ENCODE results near the gene PPM1L.

PPM1L gene

DNA sequence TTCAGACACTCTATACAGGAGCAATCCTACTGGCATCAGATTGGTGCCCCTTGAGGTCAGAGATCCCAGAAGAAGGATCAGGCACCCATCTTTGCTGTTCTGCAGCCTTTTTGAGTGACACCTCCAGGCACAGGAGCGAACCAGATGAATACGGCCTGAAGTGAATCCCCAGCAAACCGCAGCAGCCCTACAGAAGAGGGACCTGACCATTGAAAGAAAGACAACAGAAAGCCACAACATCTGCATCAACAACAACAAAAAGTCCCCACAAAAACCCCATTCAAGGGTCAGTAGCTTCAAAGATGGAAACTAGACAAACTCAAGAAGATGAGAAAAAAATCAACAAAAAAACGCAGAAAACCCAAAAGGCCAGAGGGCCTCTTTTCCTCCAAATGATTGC, 130.4 kb downstream of the PPM1L start:
- Histone ChIP-seq H3K4me1 (ENCODE audit: control insufficient read depth, insufficient read depth, low read length) (peaks cover 19% of the 10 kb centered on the region), H3K27ac (ENCODE audit: low read depth, low read length) (no peak overlapping the region), H3K9ac (ENCODE audit: low read length) (peak overlapping the region; percentile 46), H3K4me3 (ENCODE audit: low read depth, low read length) (peak overlapping the region; percentile 9; the same call in 1 of the 2 replicates), H3K27me3 (ENCODE audit: control insufficient read depth, insufficient read depth, low read length) (no peaks in the 10 kb centered on the region), H3K9me3 (ENCODE audit: control insufficient read depth, insufficient read depth, low read depth, low read length) (no peaks in the 10 kb centered on the region), H3K36me3 (ENCODE audit: control insufficient read depth, insufficient read depth, low read length) (no peaks in the 10 kb centered on the region)

DNA sequence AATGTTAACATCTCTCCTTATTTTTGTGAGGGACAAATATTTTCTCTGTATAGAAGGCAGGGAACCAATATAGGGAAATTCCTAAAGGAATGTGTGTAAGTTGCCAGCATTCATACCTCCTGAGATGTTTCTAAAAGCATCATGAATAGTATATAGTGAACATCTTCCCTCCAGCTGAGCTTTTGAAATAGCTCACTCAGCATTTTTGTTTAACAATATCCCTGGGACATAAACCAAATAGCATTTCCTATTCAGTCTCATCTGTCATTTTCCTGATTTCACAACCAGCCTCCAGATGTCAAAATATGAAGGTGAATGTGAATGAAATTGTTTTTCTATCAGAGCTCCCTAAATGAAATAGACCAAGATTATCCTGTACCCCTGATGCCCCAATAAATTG, 137.2 kb downstream of the PPM1L start:
- Histone ChIP-seq H3K36me3 (ENCODE audit: control insufficient read depth, insufficient read depth, low read length) (no peaks in the 10 kb centered on the region), H3K27me3 (ENCODE audit: control insufficient read depth, insufficient read depth, low read length) (no peaks in the 10 kb centered on the region), H3K9ac (ENCODE audit: low read length) (no peak overlapping the region), H3K4me1 (ENCODE audit: control insufficient read depth, insufficient read depth, low read length) (peaks cover 5% of the 10 kb centered on the region; the same call in 1 of the 2 replicates), H3K9me3 (ENCODE audit: control insufficient read depth, insufficient read depth, low read depth, low read length) (no peaks in the 10 kb centered on the region), H3K27ac (ENCODE audit: low read depth, low read length) (no peak overlapping the region), H3K4me3 (ENCODE audit: low read depth, low read length) (no peak overlapping the region)

DNA sequence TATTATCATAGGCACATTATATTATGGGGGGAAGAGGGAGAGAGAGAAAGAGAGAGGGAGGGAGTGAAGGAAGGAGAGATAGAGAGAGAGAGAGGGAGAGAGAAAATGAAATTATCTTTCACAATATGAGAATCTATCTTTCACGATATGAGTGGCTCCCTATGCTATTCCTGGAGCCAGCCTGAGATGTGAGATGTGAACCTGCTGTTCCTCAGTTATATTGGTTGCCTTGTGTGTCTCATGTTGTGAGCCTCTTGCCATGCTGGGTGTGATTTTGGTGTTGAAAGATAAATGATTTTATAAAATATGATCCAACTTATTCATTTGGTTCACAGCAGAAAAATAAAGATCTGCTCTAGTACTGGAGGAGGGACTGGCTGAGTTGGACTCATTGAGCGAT, 148.7 kb downstream of the PPM1L start:
- Histone ChIP-seq H3K4me3 (ENCODE audit: low read depth, low read length) (no peak overlapping the region), H3K9me3 (ENCODE audit: control insufficient read depth, insufficient read depth, low read depth, low read length) (no peaks in the 10 kb centered on the region), H3K36me3 (ENCODE audit: control insufficient read depth, insufficient read depth, low read length) (no peaks in the 10 kb centered on the region), H3K27ac (ENCODE audit: low read depth, low read length) (no peak overlapping the region), H3K4me1 (ENCODE audit: control insufficient read depth, insufficient read depth, low read length) (0 out of 2 replicates have a peak, but pooled peaks cover 5% of the 10 kb centered on the region), H3K27me3 (ENCODE audit: control insufficient read depth, insufficient read depth, low read length) (no peaks in the 10 kb centered on the region), H3K9ac (ENCODE audit: low read length) (no peak overlapping the region)

DNA sequence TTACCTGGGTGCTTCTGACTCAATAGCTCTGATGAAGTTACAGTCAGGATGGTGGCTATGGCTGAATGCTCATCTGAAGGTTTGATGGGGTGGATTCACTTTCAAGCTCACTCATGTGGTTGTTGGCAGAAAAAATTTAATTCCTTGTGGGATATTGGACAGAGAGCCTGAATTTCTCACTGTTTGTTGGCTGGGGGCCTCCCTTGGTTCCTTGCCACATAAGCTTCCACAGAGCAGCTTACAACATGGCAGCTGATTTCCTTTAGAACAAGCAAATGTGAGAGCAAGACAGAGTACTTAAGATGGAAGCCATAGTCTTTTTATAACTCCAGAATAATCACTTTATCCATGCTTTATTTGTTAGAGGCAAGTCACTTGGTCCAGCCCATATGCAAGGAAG, 150.6 kb downstream of the PPM1L start:
- no peaks in the 10 kb centered on the region for H3K36me3 ChIP-seq (ENCODE audit: control insufficient read depth, insufficient read depth, low read length)
- no peak overlapping the region for H3K4me3 ChIP-seq (ENCODE audit: low read depth, low read length)
- H3K9me3 ChIP-seq (ENCODE audit: control insufficient read depth, insufficient read depth, low read depth, low read length): no peaks in the 10 kb centered on the region
- H3K4me1 ChIP-seq (ENCODE audit: control insufficient read depth, insufficient read depth, low read length): no peaks in the 10 kb centered on the region
- no peak overlapping the region for H3K27ac ChIP-seq (ENCODE audit: low read depth, low read length)
- H3K9ac ChIP-seq (ENCODE audit: low read length): no peak overlapping the region
- no peaks in the 10 kb centered on the region for H3K27me3 ChIP-seq (ENCODE audit: control insufficient read depth, insufficient read depth, low read length)

DNA sequence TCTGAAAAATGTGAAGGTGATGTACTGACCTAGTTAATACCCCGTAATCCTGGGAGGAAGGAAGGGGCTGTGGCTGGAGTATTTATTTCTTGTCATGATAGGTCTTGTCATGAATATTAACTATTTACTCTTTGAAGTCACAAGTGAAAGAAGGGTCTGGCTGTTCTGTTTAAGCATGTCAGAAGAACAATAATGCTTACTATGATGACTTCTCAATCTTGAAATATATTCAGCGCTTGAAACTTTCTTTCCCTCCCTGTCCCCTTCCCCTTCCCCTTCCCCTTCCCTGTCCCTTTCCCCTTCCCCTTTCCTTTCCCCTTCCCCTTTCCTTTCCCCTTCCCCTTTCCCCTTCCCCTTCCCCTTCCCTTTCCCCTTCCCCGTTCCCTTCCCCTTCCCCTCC, 153.9 kb downstream of the PPM1L start:
- H3K4me3 ChIP-seq (ENCODE audit: low read depth, low read length): no peak overlapping the region
- no peak overlapping the region for H3K27ac ChIP-seq (ENCODE audit: low read depth, low read length)
- H3K4me1 ChIP-seq (ENCODE audit: control insufficient read depth, insufficient read depth, low read length): no peaks in the 10 kb centered on the region
- no peaks in the 10 kb centered on the region for H3K9me3 ChIP-seq (ENCODE audit: control insufficient read depth, insufficient read depth, low read depth, low read length)
- no peaks in the 10 kb centered on the region for H3K36me3 ChIP-seq (ENCODE audit: control insufficient read depth, insufficient read depth, low read length)
- H3K27me3 ChIP-seq (ENCODE audit: control insufficient read depth, insufficient read depth, low read length): no peaks in the 10 kb centered on the region
- H3K9ac ChIP-seq (ENCODE audit: low read length): no peak overlapping the region

DNA sequence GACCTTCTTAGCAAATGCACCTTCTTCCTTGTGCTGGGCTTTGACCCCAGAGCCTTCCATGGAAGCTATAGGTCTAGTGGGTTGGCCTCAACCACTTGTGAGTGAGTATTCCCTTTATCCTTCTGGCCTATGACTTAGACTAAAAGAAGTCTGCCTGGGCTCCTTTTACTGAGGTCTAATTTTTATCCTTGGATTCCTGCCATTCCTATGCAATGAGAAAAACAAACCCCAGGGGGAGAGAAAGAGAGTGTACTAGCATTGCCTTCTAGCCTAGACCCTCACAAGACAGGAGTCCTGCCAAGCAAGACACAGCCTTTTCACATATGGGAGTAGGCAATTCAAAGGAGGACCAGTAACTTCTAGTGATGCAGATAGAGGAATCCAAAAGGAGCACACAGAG, 155.4 kb downstream of the PPM1L start:
- no peak overlapping the region for H3K27ac ChIP-seq (ENCODE audit: low read depth, low read length)
- no peaks in the 10 kb centered on the region for H3K4me1 ChIP-seq (ENCODE audit: control insufficient read depth, insufficient read depth, low read length)
- no peaks in the 10 kb centered on the region for H3K9me3 ChIP-seq (ENCODE audit: control insufficient read depth, insufficient read depth, low read depth, low read length)
- no peak overlapping the region for H3K4me3 ChIP-seq (ENCODE audit: low read depth, low read length)
- H3K36me3 ChIP-seq (ENCODE audit: control insufficient read depth, insufficient read depth, low read length): no peaks in the 10 kb centered on the region
- H3K27me3 ChIP-seq (ENCODE audit: control insufficient read depth, insufficient read depth, low read length): no peaks in the 10 kb centered on the region
- no peak overlapping the region for H3K9ac ChIP-seq (ENCODE audit: low read length)

DNA sequence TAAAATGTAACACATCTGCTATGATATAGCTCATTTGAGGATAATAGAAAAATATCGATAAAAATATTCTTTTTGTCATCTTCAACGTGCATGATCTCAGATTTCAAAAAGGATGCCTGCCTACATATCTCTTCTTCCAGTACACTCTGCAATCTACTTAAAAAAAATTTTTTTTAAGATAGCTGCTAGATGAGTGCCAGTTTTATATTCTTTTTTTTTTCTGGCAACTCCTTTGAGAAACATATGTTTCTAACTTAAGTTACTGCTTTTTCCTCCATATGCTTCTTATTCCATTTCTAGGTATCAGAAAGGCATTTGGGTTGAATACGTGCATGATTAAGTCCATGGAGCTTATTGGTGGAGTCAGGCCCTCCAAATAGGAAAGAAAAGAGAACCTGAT, 160.4 kb downstream of the PPM1L start:
- no peaks in the 10 kb centered on the region for H3K4me1 ChIP-seq (ENCODE audit: control insufficient read depth, insufficient read depth, low read length)
- no peaks in the 10 kb centered on the region for H3K36me3 ChIP-seq (ENCODE audit: control insufficient read depth, insufficient read depth, low read length)
- H3K9ac ChIP-seq (ENCODE audit: low read length): no peak overlapping the region
- H3K27ac ChIP-seq (ENCODE audit: low read depth, low read length): no peak overlapping the region
- no peaks in the 10 kb centered on the region for H3K9me3 ChIP-seq (ENCODE audit: control insufficient read depth, insufficient read depth, low read depth, low read length)
- H3K4me3 ChIP-seq (ENCODE audit: low read depth, low read length): no peak overlapping the region
- no peaks in the 10 kb centered on the region for H3K27me3 ChIP-seq (ENCODE audit: control insufficient read depth, insufficient read depth, low read length)

DNA sequence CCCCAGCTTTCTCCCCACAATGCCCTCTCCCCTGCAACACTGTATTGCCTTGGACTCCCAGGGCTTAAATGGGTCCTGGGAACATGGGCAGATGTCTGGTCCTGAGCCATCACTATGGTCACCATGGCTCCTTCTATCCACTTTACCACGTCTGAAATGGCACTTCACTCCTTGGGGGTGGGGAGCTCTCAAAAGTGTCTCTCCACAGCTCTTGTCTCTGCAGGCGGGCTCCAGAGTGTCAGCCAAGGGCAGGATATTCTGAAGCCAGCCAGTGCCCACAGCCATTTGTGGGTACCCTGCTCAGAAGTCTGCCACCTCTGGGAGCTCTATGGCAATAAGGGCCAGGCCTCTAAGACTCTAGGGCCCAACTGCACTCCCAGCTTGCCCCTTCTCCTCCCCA, 163.9 kb downstream of the PPM1L start:
- H3K9me3 ChIP-seq (ENCODE audit: control insufficient read depth, insufficient read depth, low read depth, low read length): no peaks in the 10 kb centered on the region
- no peaks in the 10 kb centered on the region for H3K36me3 ChIP-seq (ENCODE audit: control insufficient read depth, insufficient read depth, low read length)
- no peak overlapping the region for H3K4me3 ChIP-seq (ENCODE audit: low read depth, low read length)
- H3K4me1 ChIP-seq (ENCODE audit: control insufficient read depth, insufficient read depth, low read length): no peaks in the 10 kb centered on the region
- H3K27me3 ChIP-seq (ENCODE audit: control insufficient read depth, insufficient read depth, low read length): no peaks in the 10 kb centered on the region
- H3K27ac ChIP-seq (ENCODE audit: low read depth, low read length): no peak overlapping the region
- H3K9ac ChIP-seq (ENCODE audit: low read length): no peak overlapping the region

DNA sequence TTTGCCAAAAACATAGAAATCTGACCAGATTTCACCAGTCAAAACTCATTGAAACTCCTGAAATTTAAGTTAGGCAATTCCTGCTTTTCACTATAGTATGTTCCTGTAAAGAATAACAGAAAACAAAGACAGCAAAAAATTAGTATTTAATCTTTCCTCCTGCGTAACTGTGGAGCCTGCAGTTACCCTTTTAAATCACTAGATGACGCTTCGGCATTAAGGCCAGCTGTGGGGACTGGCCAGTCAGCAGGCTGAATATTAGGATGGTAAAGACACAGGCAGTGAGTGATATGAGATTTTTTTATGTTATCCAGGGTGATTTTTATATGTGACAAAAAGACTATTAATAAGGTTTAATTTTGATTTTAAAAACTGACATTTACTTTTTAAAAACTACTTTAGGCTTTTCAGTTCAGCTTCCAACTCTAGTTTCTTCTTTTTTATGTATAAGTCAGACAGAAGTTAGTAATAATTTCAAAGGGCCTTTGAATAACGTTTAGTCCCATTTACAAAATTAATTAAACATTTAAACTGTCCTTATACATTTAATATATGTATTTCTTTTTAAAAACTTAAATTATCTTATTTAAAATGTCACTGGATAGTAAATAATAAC, 165.1 kb downstream of the PPM1L start:
- no peaks in the 10 kb centered on the region for H3K9me3 ChIP-seq (ENCODE audit: control insufficient read depth, insufficient read depth, low read depth, low read length)
- H3K9ac ChIP-seq (ENCODE audit: low read length): no peak overlapping the region
- no peaks in the 10 kb centered on the region for H3K36me3 ChIP-seq (ENCODE audit: control insufficient read depth, insufficient read depth, low read length)
- H3K4me3 ChIP-seq (ENCODE audit: low read depth, low read length): no peak overlapping the region
- H3K27ac ChIP-seq (ENCODE audit: low read depth, low read length): no peak overlapping the region
- no peaks in the 10 kb centered on the region for H3K4me1 ChIP-seq (ENCODE audit: control insufficient read depth, insufficient read depth, low read length)
- H3K27me3 ChIP-seq (ENCODE audit: control insufficient read depth, insufficient read depth, low read length): no peaks in the 10 kb centered on the region

DNA sequence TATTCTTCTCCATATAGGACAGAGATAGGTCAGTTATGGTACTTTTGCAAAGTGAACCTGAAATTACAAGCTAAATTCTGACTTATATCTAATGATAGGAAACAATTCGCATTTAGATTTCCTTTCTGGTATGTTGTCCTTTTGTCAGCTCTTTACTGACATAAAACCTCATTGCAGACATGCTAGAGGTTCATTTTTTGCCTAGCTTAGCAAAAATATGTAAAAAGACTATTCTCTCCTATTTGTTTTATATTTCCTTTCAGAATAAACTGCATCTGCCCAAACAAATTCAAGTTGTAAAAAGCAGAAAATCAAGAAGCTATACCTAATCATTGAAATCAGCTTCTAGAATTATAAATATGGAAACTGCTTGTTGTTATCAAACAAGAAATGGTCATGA, 168.7 kb downstream of the PPM1L start:
- no peak overlapping the region for H3K4me3 ChIP-seq (ENCODE audit: low read depth, low read length)
- H3K9ac ChIP-seq (ENCODE audit: low read length): no peak overlapping the region
- H3K36me3 ChIP-seq (ENCODE audit: control insufficient read depth, insufficient read depth, low read length): no peaks in the 10 kb centered on the region
- no peaks in the 10 kb centered on the region for H3K27me3 ChIP-seq (ENCODE audit: control insufficient read depth, insufficient read depth, low read length)
- no peak overlapping the region for H3K27ac ChIP-seq (ENCODE audit: low read depth, low read length)
- no peaks in the 10 kb centered on the region for H3K9me3 ChIP-seq (ENCODE audit: control insufficient read depth, insufficient read depth, low read depth, low read length)
- H3K4me1 ChIP-seq (ENCODE audit: control insufficient read depth, insufficient read depth, low read length): no peaks in the 10 kb centered on the region

DNA sequence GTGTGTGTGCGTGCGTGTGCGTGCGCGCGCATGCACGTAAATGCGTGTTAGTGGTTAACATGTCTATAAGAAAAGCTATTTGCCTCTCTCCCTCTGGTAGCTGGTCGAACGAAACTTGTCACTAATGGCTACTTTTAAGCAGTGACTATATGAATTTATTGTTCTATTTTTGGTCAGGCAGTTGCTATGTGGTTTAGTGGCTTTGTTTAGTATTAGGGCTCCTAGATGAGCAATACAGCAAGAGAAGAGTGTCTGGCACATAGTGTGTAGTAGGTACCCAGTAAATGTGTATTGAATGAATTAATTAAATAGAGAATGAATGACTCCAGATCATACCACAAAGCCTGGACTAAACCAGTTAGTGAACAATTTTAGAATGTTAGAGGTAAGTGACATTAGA, 171.6 kb downstream of the PPM1L start:
- Histone ChIP-seq H3K9ac (ENCODE audit: low read length) (no peak overlapping the region), H3K4me1 (ENCODE audit: control insufficient read depth, insufficient read depth, low read length) (no peaks in the 10 kb centered on the region), H3K9me3 (ENCODE audit: control insufficient read depth, insufficient read depth, low read depth, low read length) (no peaks in the 10 kb centered on the region), H3K27ac (ENCODE audit: low read depth, low read length) (no peak overlapping the region), H3K36me3 (ENCODE audit: control insufficient read depth, insufficient read depth, low read length) (no peaks in the 10 kb centered on the region), H3K4me3 (ENCODE audit: low read depth, low read length) (no peak overlapping the region), H3K27me3 (ENCODE audit: control insufficient read depth, insufficient read depth, low read length) (no peaks in the 10 kb centered on the region)
